ENCODE measurements around the gene LRRC3C. TPM values are rescaled to one million over a fixed set of nuclear protein-coding genes. Genes with fewer than 3 reads are reported as not detected.

The LRRC3C gene
- polyA plus RNA-seq, 3 donors = not detected

DNA sequence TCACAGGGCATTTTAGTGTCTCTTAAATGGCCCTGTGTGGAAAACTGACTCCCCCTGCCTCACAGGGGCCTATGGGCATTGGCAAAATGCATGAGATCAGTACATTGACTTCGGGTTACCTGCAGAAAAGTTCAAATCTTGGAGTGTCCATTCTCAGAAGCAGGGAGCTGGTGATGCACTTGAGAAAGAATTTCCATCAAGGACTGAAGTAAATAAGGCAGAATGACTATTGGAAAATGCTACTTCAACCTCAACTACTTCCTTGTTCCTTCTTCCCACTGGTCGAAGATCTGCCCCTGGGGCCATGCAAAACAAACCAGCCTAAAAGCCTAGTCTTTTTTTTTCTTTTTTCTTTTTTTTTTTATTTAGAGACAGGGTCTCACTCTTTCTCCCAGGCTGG is 21.5 kb downstream of the LRRC3C start:
- TF ChIP-seq, protein P1, sequence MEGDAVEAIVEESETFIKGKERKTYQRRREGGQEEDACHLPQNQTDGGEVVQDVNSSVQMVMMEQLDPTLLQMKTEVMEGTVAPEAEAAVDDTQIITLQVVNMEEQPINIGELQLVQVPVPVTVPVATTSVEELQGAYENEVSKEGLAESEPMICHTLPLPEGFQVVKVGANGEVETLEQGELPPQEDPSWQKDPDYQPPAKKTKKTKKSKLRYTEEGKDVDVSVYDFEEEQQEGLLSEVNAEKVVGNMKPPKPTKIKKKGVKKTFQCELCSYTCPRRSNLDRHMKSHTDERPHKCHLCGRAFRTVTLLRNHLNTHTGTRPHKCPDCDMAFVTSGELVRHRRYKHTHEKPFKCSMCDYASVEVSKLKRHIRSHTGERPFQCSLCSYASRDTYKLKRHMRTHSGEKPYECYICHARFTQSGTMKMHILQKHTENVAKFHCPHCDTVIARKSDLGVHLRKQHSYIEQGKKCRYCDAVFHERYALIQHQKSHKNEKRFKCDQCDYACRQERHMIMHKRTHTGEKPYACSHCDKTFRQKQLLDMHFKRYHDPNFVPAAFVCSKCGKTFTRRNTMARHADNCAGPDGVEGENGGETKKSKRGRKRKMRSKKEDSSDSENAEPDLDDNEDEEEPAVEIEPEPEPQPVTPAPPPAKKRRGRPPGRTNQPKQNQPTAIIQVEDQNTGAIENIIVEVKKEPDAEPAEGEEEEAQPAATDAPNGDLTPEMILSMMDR (IDR thresholded peaks at IDR 0.05) = no peak
- DNase-seq = no peak
- Histone ChIP-seq H3K4me2 (replicated peaks; ENCODE audit: extremely low read depth, low read length, poor library complexity, severe bottlenecking) (no peak overlapping the region), H3K9ac (ENCODE audit: insufficient read depth, low read length, poor library complexity, severe bottlenecking) (no peak overlapping the region), H4K20me1 (ENCODE audit: insufficient read depth, low read length) (no peaks in the 10 kb centered on the region), H3K27ac (ENCODE audit: low read depth in 1 of 2, low read length in 2 of 2) (no peak overlapping the region), H3K9me3 (replicated peaks in 1 of 2; ENCODE audit: control insufficient read depth in 1 of 2, insufficient read depth in 1 of 2, low read length in 2 of 2) (no peaks in the 10 kb centered on the region), H3K27me3 (ENCODE audit: control insufficient read depth in 2 of 2, insufficient read depth in 2 of 2, low read length in 2 of 2) (no peaks in the 10 kb centered on the region), H3K4me3 (replicated peaks in 1 of 3; ENCODE audit: low read depth in 2 of 3, low read length in 3 of 3) (no peak overlapping the region), H2AFZ (ENCODE audit: insufficient read depth, low read depth, low read length, poor library complexity, severe bottlenecking) (no peak overlapping the region), H3K79me2 (ENCODE audit: insufficient read depth, low read length) (no peaks in the 10 kb centered on the region), H3K4me1 (ENCODE audit: control insufficient read depth in 1 of 2, insufficient read depth in 2 of 2, low read length in 2 of 2) (peaks cover 12 to 13% of the 10 kb centered on the region in 2 donors), H3K36me3 (replicated peaks in 1 of 2; ENCODE audit: control insufficient read depth in 1 of 2, insufficient read depth in 2 of 2, low read length in 2 of 2) (no peaks in the 10 kb centered on the region)
- WGBS (ENCODE audit: insufficient coverage) = 20% methylated on average over 1 of the region's 2 CpGs
- intact Hi-C loops (cut with micrococcal nuclease) = no loop called here
- H3K36me3 Mint-ChIP-seq = no peaks in the 10 kb centered on the region
- peaks cover 6 to 16% (median 8%) of the 10 kb centered on the region in 3 donors for H3K27me3 Mint-ChIP-seq (ENCODE audit: low read depth in 3 of 3)
- H3K9me3 Mint-ChIP-seq = peaks cover 0 to 1% (median 0%) of the 10 kb centered on the region in 7 donors
- H3K4me1 Mint-ChIP-seq = peaks cover 20% of the 10 kb centered on the region
- H3K4me3 Mint-ChIP-seq = no peak overlapping the region
- no peak overlapping the region for H3K27ac Mint-ChIP-seq

- Histone ChIP-seq H3K9me3 (replicated peaks in 1 of 2; ENCODE audit: control insufficient read depth in 1 of 2, insufficient read depth in 1 of 2, low read length in 2 of 2) (no peaks in the 10 kb centered on the region), H3K27me3 (ENCODE audit: control insufficient read depth in 2 of 2, insufficient read depth in 2 of 2, low read length in 2 of 2) (no peaks in the 10 kb centered on the region), H2AFZ (ENCODE audit: insufficient read depth, low read depth, low read length, poor library complexity, severe bottlenecking) (peak overlapping the region; percentile 11), H3K4me1 (ENCODE audit: control insufficient read depth in 1 of 2, insufficient read depth in 2 of 2, low read length in 2 of 2) (peaks cover 12 to 13% of the 10 kb centered on the region in 2 donors), H4K20me1 (ENCODE audit: insufficient read depth, low read length) (no peaks in the 10 kb centered on the region), H3K79me2 (ENCODE audit: insufficient read depth, low read length) (no peaks in the 10 kb centered on the region), H3K4me2 (replicated peaks; ENCODE audit: extremely low read depth, low read length, poor library complexity, severe bottlenecking) (no peak overlapping the region), H3K27ac (ENCODE audit: low read depth in 1 of 2, low read length in 2 of 2) (no peak overlapping the region), H3K36me3 (replicated peaks in 1 of 2; ENCODE audit: control insufficient read depth in 1 of 2, insufficient read depth in 2 of 2, low read length in 2 of 2) (no peaks in the 10 kb centered on the region), H3K9ac (ENCODE audit: insufficient read depth, low read length, poor library complexity, severe bottlenecking) (no peak overlapping the region), H3K4me3 (replicated peaks in 1 of 3; ENCODE audit: low read depth in 2 of 3, low read length in 3 of 3) (no peak overlapping the region)
- TF ChIP-seq, protein P1 (IDR thresholded peaks at IDR 0.05) = no peak
- Mint-ChIP-seq H3K27ac (no peak overlapping the region), H3K36me3 (no peaks in the 10 kb centered on the region), H3K4me1 (peaks cover 20% of the 10 kb centered on the region), H3K4me3 (no peak overlapping the region), H3K9me3 (peaks cover 0 to 2% (median 0%) of the 10 kb centered on the region in 7 donors), H3K27me3 (ENCODE audit: low read depth in 3 of 3) (peaks cover 7 to 14% (median 9%) of the 10 kb centered on the region in 3 donors)
- 79% methylated on average over 4 of the region's 5 CpGs for WGBS (ENCODE audit: insufficient coverage)
- intact Hi-C loops (cut with micrococcal nuclease) = no loop called here
- no peak for DNase-seq
These were observed 23.4 kb downstream of the LRRC3C start for GRCh38 chr17:39950871-39951348.
